GM10248 (cell line): ENCODE data around the gene EN2.

ENCODE experiments used
- CTCF ChIA-PET: fragments of 300-600 bp; sonication (Branson Sonifier 250); formaldehyde crosslinking; extraction: SDS; loops from one replicate; lab custom pipeline; 2021; ENCODE audit warnings: antibody characterized with exemption; lab: Yijun Ruan, JAX
- POLR2A ChIA-PET: fragments of 350-650 bp; sonication (Branson Sonifier 250); formaldehyde crosslinking; extraction: SDS; loops from one replicate; lab custom pipeline; 2020; ENCODE audit warnings: antibody characterized with exemption; lab: Yijun Ruan, JAX
- DNase-seq: peaks from one replicate; pipeline ENCODE4 v3.0.0; 2012; ENCODE audit errors: extremely low spot score
- CTCF ChIP-seq: IDR thresholded peaks from 2 replicates; pipeline ENCODE4 v1.5.1; 2012; ENCODE audit warnings: mild to moderate bottlenecking, low read depth; ENCODE audit errors: extremely low read depth, missing control alignments, control extremely low read depth

Gene EN2

GRCh38 chr7:155489158-155489840 lies 31.4 kb downstream of the EN2 start:
- ChIA-PET POLR2A (no interaction called here), CTCF (interaction anchor here (1.4 kb wide), 1 partner anchor 18 kb away, joined by 4 read pairs; no protein-coding TSS in a partner anchor)
- no peak for TF ChIP-seq CTCF
- DNase-seq: peak; percentile 18

- POLR2A ChIA-PET: no interaction called here
- no peak for TF ChIP-seq CTCF
- CTCF ChIA-PET: interaction anchor here (1.4 kb wide), 1 partner anchor 17 kb away, joined by 4 read pairs; no protein-coding TSS in a partner anchor
- DNase-seq: peak; percentile 13
These were observed 32.1 kb downstream of the EN2 start for GRCh38 chr7:155489862-155490696.

- POLR2A ChIA-PET: no interaction called here
- no peak for TF ChIP-seq CTCF
- peak; percentile 71 for DNase-seq
- CTCF ChIA-PET: no interaction called here
These were observed 33.0 kb downstream of the EN2 start for GRCh38 chr7:155490697-155491628.

- POLR2A ChIA-PET: no interaction called here
- no peak for DNase-seq
- CTCF ChIA-PET: interaction anchor here (1.1 kb wide), 1 partner anchor 42 kb away, joined by 3 read pairs; no protein-coding TSS in a partner anchor
- TF ChIP-seq CTCF: no peak
These were observed 33.9 kb downstream of the EN2 start for GRCh38 chr7:155491812-155492211.

- no peak for DNase-seq
- ChIA-PET POLR2A (no interaction called here), CTCF (no interaction called here)
- no peak for TF ChIP-seq CTCF
These were observed 36.0 kb downstream of the EN2 start for GRCh38 chr7:155493744-155494538.
